GM18867 (cell line): ENCODE measurements around the gene MRPL55.

ENCODE experiments used
- ATAC-seq: cut with Tn5 transposase; IDR thresholded peaks from one replicate; pipeline ENCODE4 v1.9.1; 2021; ENCODE audit warnings: mild to moderate bottlenecking, moderate library complexity; ENCODE audit not compliant: unreplicated experiment

MRPL55 gene

DNA sequence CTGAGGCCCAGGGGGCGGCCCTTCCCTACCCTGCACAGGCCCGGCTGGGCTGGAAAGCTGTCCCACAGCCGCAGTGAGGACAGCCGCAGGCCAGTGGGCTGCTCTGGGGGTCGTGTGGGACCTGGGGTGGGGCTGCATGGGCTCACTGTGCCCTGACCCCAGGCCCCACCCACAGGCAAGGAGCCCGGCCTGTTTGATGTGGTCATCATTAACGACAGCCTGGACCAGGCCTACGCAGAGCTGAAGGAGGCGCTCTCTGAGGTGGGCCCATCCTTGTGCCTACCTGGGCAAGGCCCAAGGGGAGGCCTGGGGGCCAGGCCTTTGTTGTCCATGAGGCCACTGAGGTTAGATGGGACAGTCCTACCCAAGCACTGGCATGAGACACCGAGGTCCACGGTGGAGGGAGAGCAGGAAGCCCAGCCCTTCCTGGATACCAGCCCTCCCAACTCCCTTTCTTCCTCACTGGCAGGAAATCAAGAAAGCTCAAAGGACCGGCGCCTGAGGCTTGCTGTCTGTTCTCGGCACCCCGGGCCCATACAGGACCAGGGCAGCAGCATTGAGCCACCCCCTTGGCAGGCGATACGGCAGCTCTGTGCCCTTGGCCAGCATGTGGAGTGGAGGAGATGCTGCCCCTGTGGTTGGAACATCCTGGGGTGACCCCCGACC is 39.2 kb upstream of the MRPL55 start:
- no peak for ATAC-seq

DNA sequence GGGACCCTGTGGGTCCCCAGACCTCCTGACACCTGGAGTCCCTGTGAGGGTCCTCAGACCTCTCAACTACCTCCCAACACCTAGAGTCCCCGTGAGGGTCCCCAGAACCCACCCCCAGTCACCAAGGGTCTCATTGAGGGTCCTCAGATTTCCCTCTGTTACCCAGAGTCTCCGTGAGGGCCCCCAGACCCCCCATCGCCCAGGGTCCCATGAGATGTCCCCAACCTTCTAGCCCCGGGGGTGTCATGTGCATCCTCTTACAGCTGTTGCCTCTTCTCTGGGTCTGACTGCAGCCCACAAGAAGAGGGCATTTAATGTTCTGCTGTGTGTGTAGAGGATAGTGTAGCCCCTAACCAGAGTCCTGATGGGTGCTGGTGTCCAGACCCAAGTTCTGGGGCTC is 38.7 kb upstream of the MRPL55 start:
- no peak for ATAC-seq

DNA sequence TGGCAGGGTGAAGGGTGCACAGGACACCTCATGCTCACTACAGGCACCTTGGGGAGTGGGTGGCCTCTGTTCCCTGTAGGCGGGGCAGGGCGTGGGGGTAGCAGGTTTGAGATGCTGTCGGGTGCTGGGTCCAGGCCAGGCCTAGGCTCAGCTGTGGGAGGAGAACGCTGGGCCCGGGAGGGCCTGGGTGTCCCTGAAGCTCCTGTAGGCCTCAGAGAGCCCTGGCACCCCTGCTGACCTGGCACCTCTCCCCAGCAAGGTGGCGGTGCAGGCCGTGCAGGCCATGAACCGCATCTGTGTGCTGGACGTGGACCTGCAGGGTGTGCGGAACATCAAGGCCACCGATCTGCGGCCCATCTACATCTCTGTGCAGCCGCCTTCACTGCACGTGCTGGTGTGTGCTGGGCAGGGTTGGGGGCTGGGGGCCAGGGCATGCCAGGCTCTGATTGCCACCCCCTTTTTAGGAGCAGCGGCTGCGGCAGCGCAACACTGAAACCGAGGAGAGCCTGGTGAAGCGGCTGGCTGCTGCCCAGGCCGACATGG is 38.1 kb upstream of the MRPL55 start:
- ATAC-seq: no peak

DNA sequence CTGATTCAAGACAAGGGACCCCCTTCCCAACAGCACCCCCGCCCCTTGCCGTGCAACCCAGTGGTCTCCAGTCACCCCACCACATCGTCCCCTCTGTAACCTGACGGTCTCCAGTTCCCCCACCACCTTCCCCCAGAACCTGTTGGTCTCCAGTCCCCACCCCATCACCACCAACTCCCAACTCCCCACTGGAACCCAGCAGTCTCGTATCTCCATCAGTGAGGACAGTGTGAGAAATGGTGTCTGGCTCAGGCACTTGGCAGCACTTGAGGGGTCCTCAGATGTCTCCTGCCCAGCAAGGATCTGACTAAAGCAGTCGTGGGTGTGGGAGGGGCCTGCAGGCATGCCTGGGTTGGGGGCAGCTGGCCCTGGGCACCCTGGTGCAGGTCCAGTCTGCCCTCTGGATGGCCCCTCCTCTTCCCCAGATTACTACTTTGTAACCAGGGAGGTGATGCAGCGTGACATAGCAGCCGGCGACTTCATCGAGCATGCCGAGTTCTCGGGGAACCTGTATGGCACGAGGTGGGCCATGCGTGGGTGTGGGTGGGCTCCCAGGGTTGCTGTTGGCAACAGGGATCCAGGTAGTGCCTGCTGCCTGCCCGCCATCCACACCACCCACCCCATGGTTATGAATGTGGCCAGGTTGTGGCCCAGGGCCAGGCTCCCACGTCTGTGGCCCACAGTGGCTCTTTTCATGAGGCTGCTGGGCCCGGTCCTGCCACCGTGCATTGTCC is 37.5 kb upstream of the MRPL55 start:
- ATAC-seq: no peak

DNA sequence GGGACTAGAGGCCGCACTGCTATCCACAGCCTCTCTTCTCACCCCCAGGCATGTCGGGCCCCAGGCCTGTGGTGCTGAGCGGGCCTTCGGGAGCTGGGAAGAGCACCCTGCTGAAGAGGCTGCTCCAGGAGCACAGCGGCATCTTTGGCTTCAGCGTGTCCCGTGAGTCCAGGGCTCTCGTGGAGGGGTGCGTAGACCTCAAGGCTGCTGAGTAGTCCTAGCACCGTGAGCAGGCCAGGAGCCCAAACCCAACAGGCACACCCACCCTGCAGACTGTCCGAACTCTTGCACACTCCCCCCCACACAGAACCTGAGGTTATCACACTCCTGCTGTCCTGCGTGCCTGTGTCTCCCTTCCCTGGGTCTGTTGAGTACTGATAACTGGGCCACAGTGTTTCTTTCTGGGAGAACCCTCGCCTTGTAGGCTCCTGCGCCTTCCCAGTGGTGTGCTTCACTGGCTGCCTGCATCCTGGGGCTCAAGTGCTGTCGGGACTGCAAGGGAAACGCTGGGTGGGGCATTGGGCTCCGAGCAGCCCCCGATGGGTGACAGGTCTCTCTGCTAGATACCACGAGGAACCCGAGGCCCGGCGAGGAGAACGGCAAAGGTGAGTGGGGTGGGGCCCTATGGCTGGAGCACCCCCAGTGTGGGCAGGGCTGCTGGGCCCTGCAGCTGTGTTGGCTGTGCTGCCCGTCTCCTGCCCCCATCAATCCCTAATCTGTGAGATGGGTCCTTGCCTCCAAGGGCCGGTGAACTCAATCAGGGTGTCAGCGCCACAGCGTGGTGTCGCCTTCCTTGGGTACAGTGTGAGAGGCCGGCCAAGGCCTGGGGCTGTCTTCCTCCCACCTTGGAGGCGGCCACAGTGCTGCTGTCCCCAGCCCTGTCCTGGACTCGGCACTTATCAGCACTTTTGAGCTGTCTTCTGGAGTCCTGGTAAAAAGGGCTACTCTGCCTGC is 36.6 kb upstream of the MRPL55 start:
- no peak for ATAC-seq

DNA sequence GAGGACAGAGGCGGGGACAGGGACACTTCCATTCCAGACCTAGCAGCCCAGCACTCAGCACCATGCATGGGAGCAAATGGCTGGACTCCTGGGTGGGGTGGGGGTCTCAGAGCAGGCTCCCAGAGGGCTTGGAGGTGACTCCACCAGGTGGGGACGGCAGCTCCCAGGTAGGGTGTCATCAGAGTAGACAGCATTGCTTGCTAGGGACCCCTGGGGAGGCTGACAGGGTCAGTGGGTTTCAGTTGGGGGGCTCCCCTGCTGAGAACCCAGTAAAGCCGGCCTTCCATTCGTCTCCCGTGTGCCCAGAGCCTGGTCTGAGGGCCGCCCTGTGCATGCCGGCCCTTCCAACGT is 35.9 kb upstream of the MRPL55 start:
- ATAC-seq: no peak

DNA sequence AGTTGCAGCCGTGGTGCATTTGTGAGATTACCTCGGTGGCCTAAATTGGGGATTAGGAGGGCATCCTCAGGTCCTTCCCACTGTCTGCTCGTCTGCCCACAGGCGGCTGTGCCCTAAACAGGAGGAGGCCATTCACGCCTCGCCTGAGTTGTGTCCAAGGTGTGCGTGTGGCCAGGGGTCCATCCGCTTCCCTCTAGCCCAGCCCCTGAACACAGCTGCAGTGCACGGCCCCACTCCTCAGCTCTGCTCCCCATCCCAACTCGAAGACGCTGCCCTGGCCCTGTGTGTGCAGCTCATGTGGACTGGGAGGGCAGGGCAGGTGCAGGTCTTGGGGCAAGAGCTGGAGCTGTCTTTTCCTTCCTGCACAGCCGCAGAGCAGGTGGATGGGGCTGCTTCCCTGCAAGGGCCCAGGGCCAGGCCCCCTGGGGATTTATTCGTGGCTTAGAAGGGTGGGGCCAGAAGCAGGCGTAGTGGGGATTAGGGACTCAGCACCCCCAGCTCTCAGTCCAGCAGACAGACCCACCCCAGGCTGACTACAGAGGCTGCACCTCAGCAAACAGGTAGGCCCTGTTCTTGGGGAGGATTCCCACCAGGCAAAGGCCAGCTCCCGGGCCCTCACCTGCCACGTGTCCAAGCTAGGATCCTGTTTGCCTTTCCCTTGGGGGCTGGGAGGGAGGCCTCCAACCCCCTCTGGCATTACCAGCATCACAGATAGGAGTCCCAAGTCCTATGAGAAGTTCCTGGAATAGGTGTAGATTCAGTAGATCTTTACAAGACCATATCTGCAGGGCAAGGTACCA is 35.3 kb upstream of the MRPL55 start:
- no peak for ATAC-seq

DNA sequence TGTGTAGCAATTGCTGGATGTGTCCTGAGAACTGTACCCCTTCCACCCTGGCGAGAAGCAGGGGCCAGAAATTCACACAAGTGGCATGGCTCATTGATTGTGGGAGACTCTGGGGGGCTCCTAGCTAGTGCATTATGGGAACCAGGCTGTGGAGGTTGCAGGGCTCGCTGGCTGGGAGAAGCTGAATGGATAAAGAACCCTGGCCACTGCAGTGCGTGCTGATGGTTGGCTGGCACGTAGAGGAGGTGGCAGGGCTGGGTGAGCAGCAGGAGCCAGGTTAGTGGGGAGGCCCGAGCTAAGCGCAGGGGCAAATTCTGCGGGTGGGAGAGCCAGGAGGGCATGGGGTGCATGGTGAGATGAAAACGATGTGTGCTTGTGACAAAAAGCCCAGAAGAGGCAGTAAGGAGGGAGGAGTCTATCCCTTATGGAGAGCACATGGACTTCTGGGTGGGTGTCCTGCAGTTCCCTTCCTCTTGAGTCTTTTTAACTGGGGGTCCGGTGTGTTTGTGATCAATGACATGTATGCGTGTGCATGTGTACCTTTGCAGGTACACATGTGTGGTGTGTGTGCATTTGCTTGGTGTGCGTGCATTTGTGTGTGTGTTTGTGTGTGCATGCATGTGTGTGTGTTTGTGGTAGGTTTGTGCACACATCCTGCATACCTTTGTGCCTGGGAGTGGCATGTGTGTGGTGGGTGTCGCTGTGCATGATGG is 34.5 kb upstream of the MRPL55 start:
- no peak for ATAC-seq

DNA sequence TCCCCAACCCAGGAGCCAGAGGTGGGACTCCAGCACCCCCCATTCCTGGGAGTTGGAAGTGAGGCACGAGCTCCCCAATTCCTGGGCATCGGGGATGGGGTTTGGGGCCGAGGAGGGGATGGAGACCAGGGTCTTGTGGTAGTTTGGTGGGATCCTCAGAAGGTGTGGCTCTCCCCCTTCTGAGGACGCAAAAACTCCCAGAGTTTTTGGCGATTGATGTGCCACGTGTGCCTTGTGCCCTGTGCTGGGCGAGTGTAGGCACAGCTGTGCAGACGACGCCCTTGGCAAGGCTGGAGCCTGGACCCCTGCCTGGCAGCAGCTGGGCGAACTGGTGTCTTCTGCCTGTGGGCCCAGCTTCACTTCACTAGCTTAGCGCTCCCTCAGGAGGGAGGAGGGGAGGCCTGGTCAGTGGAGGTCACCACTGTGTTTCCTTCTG is 33.6 kb upstream of the MRPL55 start:
- ATAC-seq: no peak

DNA sequence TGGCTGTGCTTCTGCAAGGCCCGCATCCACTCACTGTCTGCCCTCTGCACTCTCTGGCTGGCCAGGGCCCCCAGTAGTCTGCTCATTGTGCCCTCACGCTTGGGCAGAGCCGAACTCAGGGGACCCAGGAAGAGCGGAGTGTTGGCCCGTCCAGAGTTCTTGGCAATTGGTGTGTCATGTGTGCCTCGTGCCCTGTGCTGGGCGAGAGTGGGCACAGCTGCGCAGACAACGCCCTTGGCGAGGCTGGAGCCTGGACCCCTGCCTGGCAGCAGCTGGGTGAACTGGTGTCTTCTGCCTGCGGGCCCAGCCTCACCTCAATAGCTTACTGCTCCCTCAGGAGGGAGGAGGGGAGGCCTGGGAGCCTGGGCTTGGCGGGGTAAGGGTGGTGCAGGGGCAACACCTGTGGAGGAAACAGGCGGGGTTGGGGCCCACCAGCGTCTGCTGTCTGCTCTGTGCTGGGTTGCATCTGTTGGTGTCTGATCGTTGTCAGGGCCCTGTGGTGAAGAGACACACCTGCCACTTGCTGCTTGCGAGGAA is 33.1 kb upstream of the MRPL55 start:
- no peak for ATAC-seq

DNA sequence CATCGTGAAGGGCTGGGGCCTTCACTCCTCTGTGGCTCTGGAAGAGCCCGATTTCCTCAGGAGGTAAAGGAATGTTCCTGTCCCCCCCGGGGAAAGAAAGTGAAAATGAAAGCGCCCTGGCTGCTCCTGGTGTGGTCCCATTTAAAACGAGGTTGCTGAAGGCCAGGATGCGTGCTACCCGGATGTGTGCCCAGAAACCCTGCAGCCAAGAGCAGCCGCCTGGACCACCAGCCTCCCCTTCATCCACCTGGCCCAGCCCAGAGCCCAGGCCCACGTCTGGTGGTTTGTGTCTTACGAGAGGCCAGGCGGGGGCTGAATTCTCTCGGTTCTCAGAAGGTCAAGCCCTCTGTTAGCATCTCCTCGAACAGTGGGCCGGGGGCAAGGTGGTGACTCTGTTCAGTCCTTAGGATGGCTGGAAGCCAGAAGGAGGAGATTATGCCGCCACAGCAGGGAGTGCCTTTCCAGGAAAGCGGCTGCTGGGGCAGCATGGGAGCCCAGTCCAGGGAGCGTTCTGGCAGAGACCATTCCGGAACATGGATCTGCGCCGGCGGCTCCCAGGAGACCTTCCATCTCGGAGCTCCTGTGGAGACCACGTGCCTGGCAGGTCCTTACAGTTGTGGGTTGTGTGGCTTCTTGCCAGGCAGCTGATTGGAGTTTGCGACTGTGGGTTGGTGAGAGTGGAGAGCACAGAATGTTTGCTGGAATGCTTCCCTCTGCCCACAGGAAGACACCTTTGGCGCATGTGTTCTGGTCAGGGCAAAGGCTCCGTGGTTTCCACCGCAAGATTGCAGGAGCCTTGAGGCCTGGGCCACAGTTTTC is 32.3 kb upstream of the MRPL55 start:
- no peak for ATAC-seq

DNA sequence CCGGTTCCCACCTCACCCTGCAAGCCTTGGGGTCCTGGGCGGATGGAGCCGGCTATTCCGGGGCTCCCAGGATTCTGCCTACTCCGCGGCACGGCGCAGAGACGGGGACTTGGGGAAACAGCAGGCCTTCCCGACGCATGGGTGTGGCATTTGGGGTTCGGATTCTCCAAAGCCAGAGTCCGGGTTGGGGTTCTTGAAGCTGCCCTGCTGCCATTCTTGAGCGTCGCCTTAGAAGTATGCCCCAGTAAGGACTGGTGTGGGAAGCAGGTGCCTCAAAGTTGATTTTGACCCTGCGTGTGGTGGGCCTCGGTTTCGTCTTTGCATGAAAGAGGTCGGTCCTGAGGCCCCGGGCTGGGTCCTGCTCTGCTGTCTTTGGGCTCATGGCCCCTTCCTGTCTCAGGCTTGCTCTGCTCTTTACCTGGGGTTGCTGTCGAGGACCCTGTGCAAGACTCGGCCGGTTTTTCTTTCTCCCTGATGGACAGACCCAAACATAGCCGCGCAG is 31.7 kb upstream of the MRPL55 start:
- ATAC-seq: no peak

DNA sequence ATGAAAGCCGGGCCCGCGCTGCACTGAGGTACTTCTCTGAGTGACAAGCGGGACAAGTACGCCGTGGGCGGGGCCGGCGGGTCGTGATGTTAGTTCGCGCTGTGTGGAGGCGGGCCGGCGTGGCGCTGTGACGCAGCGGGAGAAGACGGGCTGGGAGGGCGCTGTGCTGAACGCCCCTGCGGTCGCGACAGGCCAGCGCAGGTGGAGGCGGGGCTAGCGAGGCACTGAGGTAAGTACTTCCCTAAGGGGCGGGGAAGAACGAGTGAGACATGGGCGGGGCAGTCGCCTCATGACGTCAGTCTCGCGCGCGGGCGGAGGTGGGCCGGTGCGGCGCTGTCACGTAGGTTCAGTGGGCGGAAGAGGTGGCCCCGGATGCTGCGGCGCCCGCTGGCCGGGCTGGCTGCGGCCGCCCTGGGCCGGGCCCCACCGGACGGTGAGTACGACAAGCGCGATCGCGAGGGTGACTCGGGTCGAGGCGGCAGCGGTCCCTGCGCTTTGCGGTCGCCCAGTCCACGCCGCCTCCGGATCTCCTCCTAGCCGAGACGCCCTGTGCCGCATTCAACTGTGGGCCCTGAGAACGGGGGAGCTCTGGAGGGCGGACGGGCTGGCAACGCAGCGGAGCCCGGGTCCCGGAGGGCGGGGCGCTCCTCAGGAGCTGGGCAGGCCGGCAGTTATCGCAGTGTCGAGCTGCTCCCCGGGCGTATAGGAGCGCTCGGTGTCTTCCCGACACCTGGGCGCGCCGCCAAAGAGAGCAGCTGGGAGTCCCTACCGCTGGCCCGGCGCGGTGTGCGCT is 31.0 kb upstream of the MRPL55 start, which contains the start of gene GUK1:
Gene GUK1, plus strand, starts transcription at position 349 of the 793 bp plus-strand sequence. Its CDS starts 24 bp downstream, at position 373.
- ATAC-seq: peak; percentile 88

DNA sequence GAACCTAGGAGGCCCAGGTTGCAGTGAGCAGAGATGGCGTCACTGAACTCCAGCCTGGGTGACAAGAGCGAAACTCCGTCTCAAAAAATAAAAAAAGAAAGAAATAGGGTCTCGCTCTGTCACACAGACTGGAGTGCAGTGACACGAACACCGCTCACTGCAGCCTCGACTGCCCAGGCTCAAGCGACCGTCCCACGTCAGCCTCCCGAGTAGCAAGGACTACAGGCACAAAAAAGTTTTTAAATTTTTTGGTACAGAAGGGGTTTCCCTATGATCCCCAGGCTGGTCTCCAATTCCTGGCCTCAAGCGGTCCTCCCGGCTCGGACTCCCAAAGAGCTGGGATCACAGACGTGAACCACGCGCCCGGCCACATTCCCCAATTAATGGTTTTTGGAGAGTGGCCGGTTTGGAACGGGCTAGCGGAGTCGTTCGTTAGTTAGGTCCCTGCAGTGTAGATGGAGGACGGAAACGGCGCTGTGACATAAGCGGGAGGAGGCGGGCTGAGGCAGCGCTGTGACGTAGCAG is 30.4 kb upstream of the MRPL55 start:
- ATAC-seq: no peak

DNA sequence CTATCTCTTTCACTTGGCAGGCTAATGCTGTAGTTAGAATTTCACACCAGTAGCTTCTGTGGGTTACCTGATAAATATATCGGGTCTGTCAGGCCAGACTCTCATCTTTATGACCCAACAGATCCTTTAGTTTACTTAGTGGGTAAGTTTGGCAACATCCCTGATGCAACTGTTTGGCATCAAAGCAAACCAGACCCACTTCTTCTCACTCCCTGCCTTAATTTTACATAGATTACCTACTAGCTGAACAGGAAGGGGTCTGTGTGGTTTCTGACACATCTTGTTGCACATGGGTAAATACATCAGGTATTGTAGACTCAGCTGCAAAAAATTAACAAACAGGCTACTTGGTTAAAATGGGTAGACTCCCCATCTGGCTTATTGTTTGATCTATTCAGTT is 27.8 kb upstream of the MRPL55 start:
- ATAC-seq: no peak

DNA sequence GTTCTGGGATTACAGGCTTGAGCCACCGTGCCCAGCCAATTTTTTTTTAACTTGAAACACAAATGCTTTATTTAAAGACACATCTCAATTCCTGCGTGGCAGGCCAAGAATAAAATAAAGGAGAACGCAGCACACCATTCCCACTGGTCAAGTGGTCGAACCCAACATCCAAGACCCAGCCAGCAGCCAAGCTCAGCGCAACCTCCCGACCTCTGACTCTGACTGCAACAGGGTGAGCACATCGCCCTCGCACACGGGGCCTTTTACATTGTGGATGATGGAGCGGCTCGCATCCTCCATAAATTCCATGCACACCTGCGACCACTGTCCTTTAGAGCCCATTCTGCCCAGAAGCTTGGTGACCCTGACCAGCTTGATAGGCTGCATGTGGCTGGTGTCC is 25.5 kb upstream of the MRPL55 start:
- ATAC-seq: no peak

DNA sequence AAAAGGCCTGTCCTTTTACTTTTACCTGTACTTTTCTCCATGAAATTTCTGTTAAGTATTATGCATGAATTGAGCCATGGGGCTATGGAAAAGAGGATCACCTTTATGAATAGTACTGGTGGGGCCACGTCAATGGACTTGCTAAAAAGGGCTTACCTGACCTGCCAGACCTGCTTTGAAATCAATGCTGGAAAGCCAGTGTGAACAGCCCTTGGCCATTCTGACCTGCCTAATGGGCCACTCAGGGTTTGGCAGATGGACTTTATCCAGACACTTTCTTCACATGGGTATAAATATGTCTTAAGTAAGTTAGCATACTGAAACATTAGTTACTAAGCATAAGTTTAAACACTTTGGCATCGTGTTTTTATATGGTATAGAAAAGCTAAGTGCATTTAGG is 22.7 kb upstream of the MRPL55 start:
- ATAC-seq: no peak
